Measurements from ENCODE around the gene SYPL1.

GRCh38 chr7:106067678-106068077 is 44.4 kb downstream of the SYPL1 start:
- TF ChIP-seq CTCF (IDR thresholded peaks at IDR 0.05) = no peak
- no peak for TF ChIP-seq POLR2A (IDR thresholded peaks at IDR 0.05)
- TF ChIP-seq POLR2AphosphoS5 (IDR thresholded peaks at IDR 0.05) = no peak
